ENCODE results near the gene CEACAM1. TPM values are rescaled to one million over a fixed set of nuclear protein-coding genes. Genes with fewer than 3 reads are reported as not detected.
A peak's percentile ranks its signal among the peaks of the same experiment; 100 is the strongest.
"Not testable (repeated sequence)": the region's sequence is repeated elsewhere in the genome, so short reads cannot be mapped to it uniquely, and the experiment has no call there.

CEACAM1 gene
- total RNA-seq, 2 donors from 2014 or later, result 21.4 to 35.8 TPM

DNA sequence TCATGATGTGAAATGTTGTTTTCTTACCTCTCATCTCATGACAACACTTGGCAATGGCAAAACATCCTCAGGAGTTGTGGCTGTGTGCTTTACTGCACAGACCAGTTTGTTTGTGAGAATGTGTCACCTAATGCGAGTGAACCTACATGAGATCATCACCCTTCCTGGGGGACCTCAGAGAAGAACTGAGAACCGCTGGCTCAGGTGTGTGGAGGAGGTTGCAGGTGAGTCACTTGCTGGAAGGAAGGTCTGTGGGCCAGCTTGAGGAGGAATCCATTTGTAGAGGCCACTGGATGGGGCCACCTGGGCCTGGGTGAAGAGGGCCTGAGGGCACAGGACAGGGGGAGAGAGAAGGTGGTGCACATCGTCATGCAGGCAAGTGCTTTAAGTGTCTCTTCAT lies 3.0 kb upstream of the CEACAM1 start:
- Histone ChIP-seq H3K27me3 (replicated peaks; ENCODE audit: insufficient read depth) (no peaks in the 10 kb centered on the region), H3K9me3 (no peaks in the 10 kb centered on the region), H3K4me3 (no peak overlapping the region), H3K27ac (no peak overlapping the region), H3K36me3 (no peaks in the 10 kb centered on the region), H3K4me1 (replicated peaks) (peaks cover 9% of the 10 kb centered on the region)
- TF ChIP-seq, protein P1, sequence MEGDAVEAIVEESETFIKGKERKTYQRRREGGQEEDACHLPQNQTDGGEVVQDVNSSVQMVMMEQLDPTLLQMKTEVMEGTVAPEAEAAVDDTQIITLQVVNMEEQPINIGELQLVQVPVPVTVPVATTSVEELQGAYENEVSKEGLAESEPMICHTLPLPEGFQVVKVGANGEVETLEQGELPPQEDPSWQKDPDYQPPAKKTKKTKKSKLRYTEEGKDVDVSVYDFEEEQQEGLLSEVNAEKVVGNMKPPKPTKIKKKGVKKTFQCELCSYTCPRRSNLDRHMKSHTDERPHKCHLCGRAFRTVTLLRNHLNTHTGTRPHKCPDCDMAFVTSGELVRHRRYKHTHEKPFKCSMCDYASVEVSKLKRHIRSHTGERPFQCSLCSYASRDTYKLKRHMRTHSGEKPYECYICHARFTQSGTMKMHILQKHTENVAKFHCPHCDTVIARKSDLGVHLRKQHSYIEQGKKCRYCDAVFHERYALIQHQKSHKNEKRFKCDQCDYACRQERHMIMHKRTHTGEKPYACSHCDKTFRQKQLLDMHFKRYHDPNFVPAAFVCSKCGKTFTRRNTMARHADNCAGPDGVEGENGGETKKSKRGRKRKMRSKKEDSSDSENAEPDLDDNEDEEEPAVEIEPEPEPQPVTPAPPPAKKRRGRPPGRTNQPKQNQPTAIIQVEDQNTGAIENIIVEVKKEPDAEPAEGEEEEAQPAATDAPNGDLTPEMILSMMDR (IDR thresholded peaks at IDR 0.05), result no peak
- no peak for TF ChIP-seq POLR2AphosphoS5 (IDR thresholded peaks at IDR 0.05)
- no peak for TF ChIP-seq POLR2A (IDR thresholded peaks at IDR 0.05)
- DNase-seq (ENCODE audit: low spot score), result no peak
- intact Hi-C loops (cut with DNase I), result no loop called here
- WGBS, result 94% methylated on average over 3 of the region's 3 CpGs

DNA sequence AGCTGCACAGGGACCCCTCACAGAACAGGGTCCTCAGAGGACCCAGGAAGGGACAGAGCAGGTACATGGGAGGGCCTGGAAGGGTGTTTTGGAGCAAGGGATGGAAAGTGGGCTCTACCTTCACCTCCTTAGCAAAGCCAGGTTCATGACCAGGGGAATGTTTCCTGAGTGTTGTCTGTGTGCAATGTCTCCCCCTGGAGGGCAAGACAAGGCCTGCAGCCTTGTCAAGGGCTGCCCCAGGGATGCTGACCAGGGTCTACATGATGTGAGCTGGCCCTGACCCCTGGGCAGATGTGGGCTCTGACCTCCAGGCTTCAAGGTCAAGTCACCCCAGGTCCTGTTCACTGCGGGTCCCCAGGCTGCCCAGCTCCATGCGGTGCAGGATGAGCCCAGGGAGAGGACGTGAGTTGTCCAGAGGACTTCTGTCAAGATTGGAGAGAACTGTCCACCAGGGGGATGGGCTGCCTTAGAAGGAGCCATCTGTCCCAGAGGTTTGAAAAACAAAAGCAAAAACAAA lies 1.0 kb upstream of the CEACAM1 start:
- WGBS, result 78% methylated on average over 3 of the region's 3 CpGs
- DNase-seq (ENCODE audit: low spot score), result peak; percentile 65
- peak overlapping the region; percentile 77 to 84 for H3K27ac ChIP-seq
- TF ChIP-seq POLR2A (IDR thresholded peaks at IDR 0.05) (no peak), POLR2AphosphoS5 (IDR thresholded peaks at IDR 0.05) (peak; percentile 63)
- TF ChIP-seq, protein P1 (IDR thresholded peaks at IDR 0.05), result peak; percentile 72 to 95 (median 94)
- H3K4me3 ChIP-seq, result peak overlapping the region in 1 of 2 donors; percentile 44
- intact Hi-C loops (cut with DNase I), result loop anchor here (1.0 kb wide), 1 partner anchor 79 kb away; no protein-coding TSS in a partner anchor
- H3K36me3 ChIP-seq, result no peaks in the 10 kb centered on the region
- peaks cover 9% of the 10 kb centered on the region for H3K4me1 ChIP-seq (replicated peaks)
- H3K9me3 ChIP-seq, result no peaks in the 10 kb centered on the region
- H3K27me3 ChIP-seq (replicated peaks; ENCODE audit: insufficient read depth), result no peaks in the 10 kb centered on the region

DNA sequence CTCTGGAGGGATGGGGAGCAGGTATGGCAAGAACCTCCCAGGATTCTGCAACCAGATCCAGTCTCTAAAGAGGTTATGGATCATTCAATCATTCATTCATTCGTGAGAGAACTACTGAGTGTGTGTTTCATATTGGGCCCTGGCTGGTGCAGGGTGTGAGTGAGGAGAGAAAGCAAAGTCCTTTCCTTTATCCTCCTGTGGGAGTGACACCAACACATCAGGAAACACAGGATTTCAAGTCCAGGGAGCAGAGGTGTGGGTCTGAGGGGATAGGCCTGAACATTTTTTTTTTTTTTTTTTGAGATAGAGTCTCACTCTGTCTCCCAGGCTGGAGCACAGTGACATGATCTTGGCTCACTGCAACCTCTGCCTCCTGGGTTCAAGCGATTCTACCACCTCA lies 3.3 kb downstream of the CEACAM1 start:
- Histone ChIP-seq H3K27me3 (replicated peaks; ENCODE audit: insufficient read depth) (no peaks in the 10 kb centered on the region), H3K9me3 (no peaks in the 10 kb centered on the region), H3K36me3 (peaks cover 0 to 6% of the 10 kb centered on the region in 2 donors), H3K4me1 (replicated peaks) (peaks cover 9% of the 10 kb centered on the region), H3K4me3 (no peak overlapping the region), H3K27ac (no peak overlapping the region)
- no peak for DNase-seq (ENCODE audit: low spot score)
- WGBS, result 91% methylated on average over 2 of the region's 2 CpGs
- intact Hi-C loops (cut with DNase I), result no loop called here
- no peak for TF ChIP-seq POLR2A (IDR thresholded peaks at IDR 0.05)
- TF ChIP-seq, protein P1 (IDR thresholded peaks at IDR 0.05), result no peak

DNA sequence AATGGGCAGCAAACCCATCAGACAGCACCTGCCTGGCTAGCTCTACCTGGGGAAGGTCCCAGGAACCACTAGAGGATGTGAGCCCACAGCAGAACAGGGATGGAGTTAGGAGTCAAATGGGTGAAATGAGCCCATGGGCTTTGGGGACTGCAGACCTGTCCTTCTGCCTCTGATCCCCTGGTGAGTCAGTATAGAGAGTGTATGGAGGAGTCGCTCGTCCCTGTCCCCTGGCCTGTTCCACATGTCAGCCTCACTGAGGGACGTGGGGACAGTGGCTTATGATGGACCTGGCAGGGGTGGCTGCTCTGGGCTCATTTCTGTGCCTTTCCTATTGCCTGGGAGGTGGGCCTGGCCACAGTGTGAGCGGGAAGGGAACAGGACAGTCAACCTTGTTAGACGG lies 4.0 kb downstream of the CEACAM1 start:
- H3K27ac ChIP-seq, result no peak overlapping the region
- no peaks in the 10 kb centered on the region for H3K27me3 ChIP-seq (replicated peaks; ENCODE audit: insufficient read depth)
- peaks cover 0 to 6% of the 10 kb centered on the region in 2 donors for H3K36me3 ChIP-seq
- H3K4me1 ChIP-seq (replicated peaks), result peaks cover 8% of the 10 kb centered on the region
- 83% methylated on average over 5 of the region's 5 CpGs for WGBS
- TF ChIP-seq POLR2AphosphoS5 (IDR thresholded peaks at IDR 0.05) (no peak), POLR2A (IDR thresholded peaks at IDR 0.05) (no peak)
- TF ChIP-seq, protein P1 (IDR thresholded peaks at IDR 0.05), result no peak
- H3K4me3 ChIP-seq, result no peak overlapping the region
- intact Hi-C loops (cut with DNase I), result no loop called here
- H3K9me3 ChIP-seq, result no peaks in the 10 kb centered on the region
- DNase-seq (ENCODE audit: low spot score), result no peak

DNA sequence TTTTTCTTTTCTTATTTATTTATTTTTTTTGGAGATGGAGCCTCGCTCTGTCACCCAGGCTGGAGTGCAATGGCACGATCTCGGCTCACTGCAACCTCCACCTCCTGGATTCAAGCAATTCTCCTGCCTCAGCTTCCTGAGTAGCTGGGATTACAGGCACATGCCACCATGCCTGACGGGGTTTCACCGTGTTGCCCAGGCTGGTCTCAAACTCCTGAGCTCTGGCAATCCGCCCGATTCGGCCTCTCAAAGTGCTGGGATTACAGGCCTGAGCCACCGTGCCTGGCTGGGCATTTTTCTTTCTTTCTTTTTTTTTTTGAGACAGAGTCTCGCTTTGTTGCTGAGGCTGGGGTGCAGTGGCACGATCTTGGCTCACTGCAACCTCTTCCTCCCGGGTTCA lies 6.0 kb downstream of the CEACAM1 start:
- 73% methylated on average over 12 of the region's 12 CpGs for WGBS
- H3K4me1 ChIP-seq (replicated peaks); H3K4me3 ChIP-seq; H3K27me3 ChIP-seq (replicated peaks; ENCODE audit: insufficient read depth); H3K9me3 ChIP-seq; DNase-seq (ENCODE audit: low spot score); intact Hi-C loops (cut with DNase I); H3K27ac ChIP-seq; H3K36me3 ChIP-seq: not testable (repeated sequence)
